Skeletal muscle tissue (tissue), 4 donors: Measurements from ENCODE around the gene PARP16. TPM values are rescaled to one million over a fixed set of nuclear protein-coding genes. Genes with fewer than 3 reads are reported as not detected.

ENCODE experiments used
- H3K27ac ChIP-seq: one replicate; pipeline ENCODE4 v1.7.0; 2013; ENCODE audit warnings: mild to moderate bottlenecking, low read depth, low read length, inconsistent platforms
- H3K27me3 ChIP-seq, 3 donors: one replicate each; pipeline ENCODE4 v1.7.0; 2013; ENCODE audit warnings: low read length in 3 of 3; ENCODE audit not compliant: control insufficient read depth in 3 of 3, insufficient read depth in 3 of 3
- H3K36me3 ChIP-seq, 3 donors: one replicate each; pipeline ENCODE4 v1.7.0; 2013; ENCODE audit warnings: low read length in 3 of 3; ENCODE audit not compliant: control insufficient read depth in 3 of 3, insufficient read depth in 3 of 3
- H3K4me1 ChIP-seq, 3 donors: one replicate each; pipeline ENCODE4 v1.7.0; 2013; ENCODE audit warnings: low read length in 3 of 3, mild to moderate bottlenecking in 3 of 3; ENCODE audit not compliant: control insufficient read depth in 3 of 3, insufficient read depth in 3 of 3
- H3K4me3 ChIP-seq, 3 donors: one replicate each; pipeline ENCODE4 v1.7.0; 2013; ENCODE audit warnings: low read length in 3 of 3
- H3K9ac ChIP-seq, 3 donors: one replicate each; pipeline ENCODE4 v1.7.0; 2013; ENCODE audit warnings: low read length in 3 of 3, mild to moderate bottlenecking in 3 of 3, moderate library complexity in 2 of 3, low read depth in 1 of 3
- H3K9me3 ChIP-seq, 3 donors: one replicate each; pipeline ENCODE4 v1.7.0; 2013; ENCODE audit warnings: low read length in 3 of 3; ENCODE audit not compliant: control insufficient read depth in 3 of 3
- total RNA-seq: library from RNA; depleted of rRNA; stranded (reverse); fragments of >200 nt; gene quantifications from one replicate; pipeline ENCODE4 v1.2.3, GENCODE V29; 2014
- donor health status: Osteomylitis.

PARP16 gene
- total RNA-seq, 1 donor from 2014 or later = 7.3 TPM

GRCh38 chr15:65259367-65259797 is 27.3 kb downstream of the PARP16 start:
- Histone ChIP-seq H3K9ac (no peak overlapping the region), H3K27me3 (no peaks in the 10 kb centered on the region), H3K4me1 (no peaks in the 10 kb centered on the region), H3K36me3 (peaks cover 39 to 48% (median 46%) of the 10 kb centered on the region in 3 donors), H3K9me3 (no peaks in the 10 kb centered on the region), H3K27ac (peak overlapping the region; percentile 50), H3K4me3 (no peak overlapping the region)

- peak overlapping the region; percentile 50 for H3K27ac ChIP-seq
- H3K9me3 ChIP-seq = no peaks in the 10 kb centered on the region
Measured at GRCh38 chr15:65258375-65259262, 28.1 kb downstream of the PARP16 start.

GRCh38 chr15:65255486-65256140 is 31.1 kb downstream of the PARP16 start:
- H3K4me1 ChIP-seq = no peaks in the 10 kb centered on the region

More at GRCh38 chr15:65258375-65259262, 28.1 kb downstream of the PARP16 start:
- Histone ChIP-seq H3K4me3 (no peak overlapping the region), H3K9ac (no peak overlapping the region), H3K4me1 (no peaks in the 10 kb centered on the region), H3K36me3 (peaks cover 39 to 45% (median 43%) of the 10 kb centered on the region in 3 donors), H3K27me3 (no peaks in the 10 kb centered on the region)

GRCh38 chr15:65254758-65255157 is 31.9 kb downstream of the PARP16 start:
- H3K9ac ChIP-seq = no peak overlapping the region
- no peaks in the 10 kb centered on the region for H3K4me1 ChIP-seq
- H3K4me3 ChIP-seq = no peak overlapping the region
- H3K9me3 ChIP-seq = no peaks in the 10 kb centered on the region
- no peaks in the 10 kb centered on the region for H3K27me3 ChIP-seq
- H3K27ac ChIP-seq = peak overlapping the region; percentile 42
- peaks cover 17 to 19% (median 18%) of the 10 kb centered on the region in 3 donors for H3K36me3 ChIP-seq

More at GRCh38 chr15:65255486-65256140, 31.1 kb downstream of the PARP16 start:
- Histone ChIP-seq H3K36me3 (peaks cover 25 to 28% (median 27%) of the 10 kb centered on the region in 3 donors), H3K9me3 (no peaks in the 10 kb centered on the region), H3K27me3 (no peaks in the 10 kb centered on the region), H3K9ac (no peak overlapping the region), H3K27ac (no peak overlapping the region), H3K4me3 (no peak overlapping the region)

GRCh38 chr15:65254356-65254755 is 32.3 kb downstream of the PARP16 start:
- Histone ChIP-seq H3K27ac (peak overlapping the region; percentile 42), H3K27me3 (no peaks in the 10 kb centered on the region), H3K36me3 (peaks cover 13 to 15% (median 14%) of the 10 kb centered on the region in 3 donors), H3K9ac (no peak overlapping the region), H3K4me1 (peaks cover 0 to 4% (median 0%) of the 10 kb centered on the region in 3 donors), H3K4me3 (no peak overlapping the region), H3K9me3 (no peaks in the 10 kb centered on the region)

GRCh38 chr15:65249641-65250040 is 37.0 kb downstream of the PARP16 start:
- H3K4me3 ChIP-seq = no peak overlapping the region
- peak overlapping the region; percentile 60 for H3K27ac ChIP-seq

GRCh38 chr15:65248511-65249255 is 38.0 kb downstream of the PARP16 start:
- Histone ChIP-seq H3K9ac (no peak overlapping the region), H3K36me3 (peaks cover 0 to 2% (median 0%) of the 10 kb centered on the region in 3 donors), H3K27me3 (no peaks in the 10 kb centered on the region), H3K4me3 (no peak overlapping the region), H3K9me3 (no peaks in the 10 kb centered on the region), H3K27ac (peak overlapping the region; percentile 60), H3K4me1 (peaks cover 18 to 22% (median 21%) of the 10 kb centered on the region in 3 donors)

More at GRCh38 chr15:65249641-65250040, 37.0 kb downstream of the PARP16 start:
- no peaks in the 10 kb centered on the region for H3K9me3 ChIP-seq
- H3K4me1 ChIP-seq = peaks cover 18 to 22% (median 21%) of the 10 kb centered on the region in 3 donors
- H3K27me3 ChIP-seq = no peaks in the 10 kb centered on the region
- no peak overlapping the region for H3K9ac ChIP-seq
- H3K36me3 ChIP-seq = peaks cover 0 to 4% (median 2%) of the 10 kb centered on the region in 3 donors

- no peak overlapping the region for H3K4me3 ChIP-seq
- peaks cover 0 to 2% (median 0%) of the 10 kb centered on the region in 3 donors for H3K36me3 ChIP-seq
- no peak overlapping the region for H3K9ac ChIP-seq
- peaks cover 18 to 22% (median 21%) of the 10 kb centered on the region in 3 donors for H3K4me1 ChIP-seq
- H3K27ac ChIP-seq = no peak overlapping the region
- no peaks in the 10 kb centered on the region for H3K27me3 ChIP-seq
- H3K9me3 ChIP-seq = no peaks in the 10 kb centered on the region
Measured at GRCh38 chr15:65246939-65247338, 39.7 kb downstream of the PARP16 start.

- no peaks in the 10 kb centered on the region for H3K27me3 ChIP-seq
- peaks cover 18 to 22% (median 21%) of the 10 kb centered on the region in 3 donors for H3K4me1 ChIP-seq
- peak overlapping the region; percentile 64 for H3K27ac ChIP-seq
- peaks cover 0 to 2% (median 0%) of the 10 kb centered on the region in 3 donors for H3K36me3 ChIP-seq
- H3K4me3 ChIP-seq = no peak overlapping the region
- peak overlapping the region in 1 of 3 donors; percentile 21 for H3K9ac ChIP-seq
- H3K9me3 ChIP-seq = no peaks in the 10 kb centered on the region
Measured at GRCh38 chr15:65246026-65246714, 40.5 kb downstream of the PARP16 start.
